Prostate gland (tissue), 2 donors: Measurements from ENCODE around the gene TP53TG3F. TPM values are rescaled to one million over a fixed set of nuclear protein-coding genes. Genes with fewer than 3 reads are reported as not detected.
"Not testable (repeated sequence)": the region's sequence is repeated elsewhere in the genome, so short reads cannot be mapped to it uniquely, and the experiment has no call there.

ENCODE experiments used
- DNase-seq: peaks from one replicate; pipeline ENCODE4 v3.0.0-alpha.2; 2019; ENCODE audit warnings: low spot score
- H3K27ac ChIP-seq, 2 donors: fragments of 200-600 bp; sonication (generic); 2 replicates each; pipeline ENCODE4 v1.5.1; 2017 to 2019
- H3K27me3 ChIP-seq: fragments of 200-600 bp; sonication (generic); replicated peaks from 2 replicates; pipeline ENCODE4 v1.5.1; 2019; ENCODE audit not compliant: insufficient read depth
- H3K36me3 ChIP-seq, 2 donors: fragments of 200-600 bp; sonication (generic); 1 replicate in 1 of 2; 2 replicates in 1 of 2; pipeline versions ENCODE4 v1.5.1 to v1.8.1; 2017 to 2019
- H3K4me1 ChIP-seq: fragments of 200-600 bp; sonication (generic); replicated peaks from 2 replicates; pipeline ENCODE4 v1.5.1; 2019
- H3K4me3 ChIP-seq, 2 donors: fragments of 200-600 bp; sonication (generic); 2 replicates each; pipeline ENCODE4 v1.5.1; 2017 to 2019
- H3K9me3 ChIP-seq: fragments of 200-600 bp; sonication (generic); 2 replicates; pipeline ENCODE4 v1.5.1; 2017
- WGBS: methylation state at CpG from one replicate; pipeline ENCODE4 v1.1.5; 2018; 5-methylcytosine and 5-hydroxymethylcytosine counted together
- intact Hi-C: fragments of 100-400 bp; cut with DNase I; formaldehyde crosslinking; loops from one replicate; pipeline ENCODE4 v1.14.2; 2022
- small RNA-seq, 2 donors: library from RNA; depleted of rRNA; stranded (forward); fragments of <200 nt; gene quantifications; one replicate each; pipeline ENCODE3, GENCODE V24; 2016
- total RNA-seq, 2 donors: library from RNA; depleted of rRNA; stranded (reverse); fragments of >200 nt; gene quantifications; one replicate each; pipeline ENCODE4 v1.1.0, GENCODE V29; 2016

TP53TG3F gene, protein sequence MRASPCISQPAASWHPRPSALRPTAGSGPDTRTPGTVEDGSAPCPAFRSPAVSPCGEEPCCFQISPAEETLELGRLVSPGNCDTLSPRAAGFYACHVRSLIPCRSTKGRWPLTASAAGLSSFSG
- 1 to 10 TPM in 1 of 2 donors, not detected in 1; 1.6 TPM for total RNA-seq

DNA sequence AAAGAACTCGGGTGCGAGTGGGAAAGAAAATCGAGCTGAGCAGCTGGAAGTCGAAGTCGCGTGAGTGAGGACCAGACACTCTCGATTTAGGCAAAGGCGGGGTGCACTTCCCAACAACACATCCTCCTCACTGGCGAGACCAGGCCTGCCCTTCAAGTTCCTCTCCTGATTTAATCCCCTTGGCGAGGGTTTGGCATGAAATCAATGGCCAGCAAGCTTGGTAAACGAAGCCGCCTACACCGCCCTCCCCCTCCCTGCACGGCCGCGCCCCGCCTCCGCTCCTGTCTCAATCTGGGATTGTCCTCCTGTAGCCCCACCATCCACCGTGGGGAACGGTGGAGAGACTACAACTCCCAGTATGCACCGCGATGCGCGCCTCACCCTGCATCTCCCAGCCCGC lies at the start of gene TP53TG3F:
Gene TP53TG3F (plus strand): TSS at position 301 of the 400 bp plus-strand sequence. CDS start 68 bp downstream, at position 369.
- H3K27me3 ChIP-seq, H3K4me1 ChIP-seq, H3K4me3 ChIP-seq, H3K36me3 ChIP-seq, H3K9me3 ChIP-seq, intact Hi-C loops, DNase-seq, H3K27ac ChIP-seq: not testable (repeated sequence)
- no CpG with 5 or more reads among the region's 25 CpGs for WGBS

DNA sequence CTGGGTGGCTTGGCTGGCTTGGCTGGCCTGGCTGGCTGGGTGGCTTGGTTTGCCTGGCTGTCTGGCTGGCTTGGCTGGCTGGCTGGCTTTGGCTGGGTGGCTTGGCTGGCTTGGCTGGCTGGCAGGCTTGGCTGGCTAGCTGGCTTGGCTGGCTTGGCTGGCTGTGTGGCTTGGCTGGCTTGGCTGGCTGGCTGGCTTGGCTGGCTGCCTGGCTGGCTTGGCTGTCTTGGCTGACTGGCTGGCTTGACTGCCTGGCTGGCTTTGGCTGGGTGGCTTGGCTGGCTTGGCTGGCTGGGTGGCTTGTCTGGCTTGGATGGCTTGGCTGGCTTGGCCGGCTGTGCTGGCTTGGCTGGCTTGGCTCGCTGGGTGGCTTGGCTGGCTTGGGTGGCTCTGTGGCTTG lies 32.2 kb downstream of the TP53TG3F start:
- DNase-seq, H3K36me3 ChIP-seq, H3K4me1 ChIP-seq, intact Hi-C loops, H3K27me3 ChIP-seq, H3K27ac ChIP-seq, H3K9me3 ChIP-seq, H3K4me3 ChIP-seq: not testable (repeated sequence)
- WGBS, result no CpG with 5 or more reads among the region's 2 CpGs

DNA sequence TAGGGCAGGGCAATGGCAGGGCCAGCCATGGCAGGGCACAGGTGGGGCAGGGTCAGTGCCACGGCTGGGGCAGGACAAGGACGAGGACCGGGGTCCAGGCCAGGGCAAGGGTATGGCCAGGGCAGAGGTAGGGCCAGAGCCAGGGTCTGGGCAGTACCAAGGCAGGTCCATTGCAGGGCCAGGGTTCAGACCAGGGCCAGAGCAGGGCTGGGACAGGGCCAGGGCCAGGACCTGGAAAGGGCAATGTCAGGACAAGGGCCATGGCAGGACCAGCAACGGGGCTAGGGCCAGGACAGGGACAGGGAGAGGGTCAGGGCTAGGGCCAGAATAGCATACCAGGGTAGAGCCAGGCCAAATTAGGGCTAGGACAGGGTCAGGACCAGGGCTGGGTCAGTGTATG lies 47.8 kb downstream of the TP53TG3F start:
- H3K4me1 ChIP-seq, H3K36me3 ChIP-seq, DNase-seq, H3K9me3 ChIP-seq, H3K27ac ChIP-seq, H3K4me3 ChIP-seq, H3K27me3 ChIP-seq, intact Hi-C loops: not testable (repeated sequence)
- WGBS, result 88% methylated on average over 3 of the region's 4 CpGs

DNA sequence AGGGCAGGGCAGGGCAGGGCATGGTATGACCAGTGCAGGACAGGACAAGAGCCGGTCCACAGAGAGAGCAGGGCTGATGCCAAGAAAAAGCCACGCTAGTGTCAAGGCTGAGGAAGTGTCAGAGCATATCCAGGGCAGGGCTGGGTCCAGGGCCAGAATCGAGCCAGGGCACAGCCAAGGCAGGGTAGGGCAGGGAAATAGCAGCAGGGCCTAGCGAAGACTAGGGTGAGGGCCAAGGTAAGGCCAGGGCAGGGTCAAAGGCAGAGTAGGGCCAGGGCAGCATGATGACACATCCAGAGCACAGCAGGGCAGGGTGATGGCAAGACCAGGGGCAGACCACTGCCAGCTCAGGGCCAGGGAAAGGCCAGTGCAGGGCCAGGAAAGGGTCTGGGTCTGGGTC lies 49.7 kb downstream of the TP53TG3F start:
- H3K4me1 ChIP-seq, H3K4me3 ChIP-seq, H3K9me3 ChIP-seq, intact Hi-C loops, DNase-seq, H3K27me3 ChIP-seq, H3K36me3 ChIP-seq, H3K27ac ChIP-seq: not testable (repeated sequence)
- no CpG with 5 or more reads among the region's 4 CpGs for WGBS

DNA sequence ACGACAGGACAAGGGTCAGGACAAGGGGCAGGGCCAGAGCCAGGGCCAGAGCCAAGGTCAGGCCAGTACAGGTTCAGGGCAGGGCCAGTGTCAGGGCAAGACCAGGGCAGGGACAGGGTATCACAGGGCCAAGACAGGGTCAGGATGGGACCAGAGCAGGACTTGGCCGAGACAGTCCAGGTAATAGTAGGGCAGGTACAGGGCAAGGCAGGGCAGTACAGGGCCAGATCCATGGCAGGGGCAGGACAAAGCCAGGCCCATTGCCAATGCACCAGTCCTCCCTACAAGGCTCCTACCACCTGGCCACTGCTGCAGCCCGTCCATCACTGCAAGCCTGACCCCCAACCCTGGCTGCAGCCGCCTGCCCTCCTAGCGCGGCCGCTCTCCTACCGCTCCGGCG lies 50.5 kb downstream of the TP53TG3F start:
- intact Hi-C loops, result not testable (repeated sequence)
- WGBS, result 78% methylated on average over 1 of the region's 10 CpGs

More for the DNA sequence above, 50.5 kb downstream of the TP53TG3F start:
- not testable (repeated sequence) for H3K27ac ChIP-seq, H3K4me3 ChIP-seq, H3K36me3 ChIP-seq, H3K4me1 ChIP-seq, H3K27me3 ChIP-seq, H3K9me3 ChIP-seq, DNase-seq

Small RNA genes within 50 kb of the gene (small RNA-seq; reads per million reads assigned to genes)
- 0 reads per million in 2 donors for gene AC136944.5
- gene AC136944.6, result 0 reads per million in 2 donors

Other genes starting within 250 kb of the TP53TG3F start
- gene TP53TG3E, start 155.3 kb upstream of the TP53TG3F start, total RNA-seq, result not detected
- gene TP53TG3B, start 98.8 kb upstream of the TP53TG3F start, total RNA-seq, result under 1 TPM in 1 of 2 donors, not detected in 1; 0.57 TPM